ENCODE measurements around the gene DLK2.

- TF ChIP-seq CTCF (IDR thresholded peaks at IDR 0.05) (no peak), ZFX (IDR thresholded peaks at IDR 0.05; ENCODE audit: borderline replicate concordance) (no peak)
Observed at GRCh38 chr6:43436577-43437282, 18.6 kb downstream of the DLK2 start.

All from 22Rv1 (cell line).